ENCODE data around the gene TMEM145.
"Not testable (repeated sequence)": the region's sequence is repeated elsewhere in the genome, so short reads cannot be mapped to it uniquely, and the experiment has no call there.

The TMEM145 gene

GRCh38 chr19:42313096-42313839 is at the start of gene TMEM145:
TSS of gene TMEM145 (plus strand) at chr19:42313309. CDS start at chr19:42313377, 68 bp downstream.
- DNase-seq (ENCODE audit: low read depth): peak; percentile 67

- not testable (repeated sequence) for DNase-seq (ENCODE audit: low read depth)
Measured at GRCh38 chr19:42266105-42266504, 47.0 kb upstream of the TMEM145 start.

DNA sequence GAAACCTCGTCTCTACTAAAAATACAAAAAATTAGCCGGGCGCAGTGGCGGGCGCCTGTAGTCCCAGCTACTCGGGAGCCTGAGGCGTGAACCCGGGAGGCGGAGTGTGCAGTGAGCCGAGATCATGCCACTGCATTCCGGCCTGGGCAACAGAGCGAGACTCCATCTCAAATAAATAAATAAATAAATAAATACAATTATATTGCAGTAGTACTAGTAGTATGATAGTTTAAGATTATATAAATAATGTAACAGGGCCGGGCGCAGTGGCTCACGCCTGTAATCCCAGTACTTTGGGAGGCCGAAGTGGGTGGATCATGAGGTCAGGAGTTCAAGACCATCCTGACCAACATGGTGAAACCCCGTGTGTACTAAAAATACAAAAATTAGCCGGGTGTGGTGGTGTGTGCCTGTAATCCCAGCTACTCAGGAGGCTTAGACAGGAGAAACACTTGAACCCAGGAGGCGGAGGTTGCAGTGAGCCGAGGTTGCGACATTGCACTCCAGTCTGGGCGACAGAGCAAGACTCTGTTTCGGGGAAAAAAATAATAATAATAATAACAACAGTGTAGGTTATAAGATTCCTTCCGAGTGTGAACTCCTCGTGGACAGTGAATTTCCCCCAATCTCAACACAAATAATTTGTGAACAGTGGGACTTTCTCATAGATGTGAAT is 46.0 kb upstream of the TMEM145 start:
- DNase-seq (ENCODE audit: low read depth): not testable (repeated sequence)

DNA sequence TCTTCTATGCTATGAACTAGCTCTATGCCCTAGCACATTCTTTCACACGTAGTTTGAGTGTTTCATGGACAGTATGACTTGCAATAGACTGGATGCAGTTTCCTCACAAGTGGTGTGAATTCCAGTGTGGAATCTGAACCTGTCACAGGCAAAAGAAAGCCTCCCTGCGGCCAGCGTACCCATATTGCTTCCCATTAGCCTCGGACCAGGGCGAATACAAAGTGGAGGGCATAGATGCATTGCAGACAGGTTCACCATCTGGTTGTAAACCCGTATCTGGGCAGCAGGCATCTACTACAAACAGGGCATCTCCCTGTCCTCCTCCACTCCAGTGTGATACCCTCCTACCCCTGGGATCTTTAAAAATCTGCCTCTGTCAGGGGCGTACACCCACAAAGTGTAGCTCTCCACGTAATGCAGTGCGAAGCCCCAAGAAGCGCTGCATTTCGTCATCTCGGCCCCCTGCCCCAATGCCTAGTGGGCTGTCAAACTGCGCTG is 45.4 kb upstream of the TMEM145 start:
- peak; percentile 22 for DNase-seq (ENCODE audit: low read depth)

DNA sequence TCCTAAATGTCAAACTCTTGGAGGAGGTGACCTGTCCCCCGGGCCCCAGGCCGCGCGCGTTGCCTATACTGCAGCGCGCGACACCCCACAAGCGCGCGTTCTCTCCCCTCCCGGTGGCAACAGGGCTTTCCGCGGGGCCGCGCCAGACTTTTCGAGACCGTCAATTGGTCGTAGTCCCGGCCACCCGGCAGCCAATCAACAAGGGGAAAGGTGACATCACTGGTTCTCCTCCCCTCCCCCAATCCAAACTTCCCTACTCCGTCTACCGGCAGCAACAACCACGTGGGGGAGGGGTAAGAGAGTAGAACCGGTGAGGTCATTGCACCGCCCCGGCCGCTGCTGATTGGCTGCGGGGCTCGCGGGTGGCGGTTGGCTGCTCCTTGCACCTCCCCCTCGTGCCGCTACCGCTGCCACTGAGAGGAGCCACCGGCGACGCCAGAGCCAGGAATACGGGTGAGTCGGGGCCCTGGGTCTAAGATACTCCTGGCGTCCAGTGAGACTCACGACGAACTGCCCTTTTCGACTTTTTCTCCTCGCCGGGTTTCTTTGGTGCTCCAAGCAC is 44.9 kb upstream of the TMEM145 start:
- peak; percentile 100 for DNase-seq (ENCODE audit: low read depth)

DNA sequence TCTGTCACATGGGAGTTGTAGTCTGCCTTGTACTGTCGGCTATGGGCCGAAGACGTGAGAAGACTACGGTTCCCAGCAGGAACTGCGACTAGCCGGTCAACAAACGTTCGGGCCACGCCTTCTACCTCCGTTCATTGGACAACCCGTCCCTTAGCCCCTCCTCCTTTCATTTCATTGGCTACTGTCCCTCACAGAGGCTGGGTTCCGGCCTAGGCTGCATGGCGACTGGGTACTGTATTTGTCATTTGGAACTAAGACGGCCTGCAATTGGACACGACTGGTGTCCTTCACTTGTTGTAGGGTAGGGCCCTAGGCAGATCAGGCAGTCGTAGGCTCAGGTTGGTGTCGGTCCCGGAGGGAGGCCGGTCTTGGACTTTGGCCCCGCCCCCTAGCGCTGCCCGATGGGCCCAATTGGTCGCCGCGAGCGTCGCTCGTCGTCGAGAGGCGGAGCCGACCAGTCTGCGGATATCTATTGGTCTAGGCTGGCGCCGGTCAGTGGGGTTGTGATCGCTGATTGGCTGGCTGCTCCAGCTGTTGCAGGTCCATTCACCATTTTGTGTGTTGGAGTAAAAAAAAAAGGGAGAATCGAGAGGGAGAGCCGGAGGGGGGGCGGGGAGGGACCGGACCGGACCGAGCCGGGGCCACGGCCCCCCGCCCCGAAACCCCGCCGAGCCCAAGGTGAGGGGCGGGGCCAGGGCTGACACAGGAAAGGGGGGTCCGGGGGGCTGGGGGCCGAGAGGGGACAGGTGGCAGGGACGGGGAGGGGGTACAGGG is 44.2 kb upstream of the TMEM145 start, which contains the start of gene CIC:
CIC (plus strand) TSS at position 549 of the 774 bp plus-strand sequence. CDS start 2,532 bp downstream, outside the sequence.
- peak; percentile 100 for DNase-seq (ENCODE audit: low read depth)

DNA sequence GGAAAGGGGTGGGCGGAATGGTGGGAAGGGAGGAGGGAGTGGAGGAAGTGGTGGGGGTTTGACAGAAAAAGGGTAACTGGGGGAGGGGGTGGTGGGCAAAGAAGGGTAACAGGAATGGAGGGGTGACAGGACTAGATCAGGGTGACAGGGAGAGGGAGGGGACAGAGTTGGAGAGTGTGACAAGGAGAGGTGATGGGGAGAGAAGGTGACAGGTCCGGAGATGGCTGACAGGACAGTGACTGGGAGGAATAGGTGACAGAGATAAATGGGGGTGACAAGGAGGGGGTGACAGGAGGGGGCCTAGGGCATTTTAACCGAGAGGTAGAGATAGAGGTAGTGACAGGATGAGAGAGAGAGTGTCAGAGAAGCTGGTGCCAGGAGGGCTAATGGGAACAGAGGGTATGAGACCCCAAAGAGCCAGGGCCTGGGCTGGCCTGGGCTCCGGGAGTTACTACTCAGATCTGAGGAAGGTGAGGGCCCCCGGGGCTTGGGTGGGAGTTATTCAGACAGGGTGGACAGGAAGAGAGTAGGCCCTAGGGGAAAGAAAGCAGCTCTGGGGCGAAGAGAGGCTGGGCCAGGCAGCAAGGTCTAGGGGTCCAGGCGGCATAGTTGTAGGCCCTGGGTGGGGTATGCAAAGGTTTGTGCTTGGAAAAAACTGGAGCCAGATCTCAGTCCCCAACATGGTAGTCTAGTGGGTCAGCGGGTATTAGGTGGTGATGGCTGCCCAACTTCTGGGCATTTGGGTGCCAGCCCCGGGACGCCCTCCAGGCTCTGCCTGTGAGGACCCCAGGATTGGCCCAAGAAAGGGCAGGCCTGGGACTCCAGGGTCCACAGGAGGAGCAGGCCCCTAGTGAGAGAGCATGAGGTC is 43.4 kb upstream of the TMEM145 start:
- peak; percentile 41 for DNase-seq (ENCODE audit: low read depth)

- peak; percentile 88 for DNase-seq (ENCODE audit: low read depth)
Measured at GRCh38 chr19:42270346-42271044, 42.6 kb upstream of the TMEM145 start.

DNA sequence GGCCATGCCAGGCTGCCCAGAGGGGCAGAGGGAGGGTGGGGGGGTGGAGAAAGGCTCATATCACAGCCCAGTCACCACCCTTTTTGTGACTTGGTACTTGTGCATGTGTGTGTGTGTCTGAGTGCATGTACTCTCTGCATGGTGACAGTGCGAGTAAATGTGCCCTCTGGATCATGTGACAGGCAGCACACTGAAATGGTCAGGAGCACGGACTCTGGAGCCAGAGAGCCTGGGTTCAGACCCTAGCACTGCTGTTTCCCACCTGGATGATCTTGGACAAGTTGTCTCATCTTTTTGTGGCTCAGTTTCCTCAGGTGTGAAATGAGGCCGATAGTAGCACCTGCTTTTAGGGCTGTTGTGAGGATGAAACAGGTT is 42.1 kb upstream of the TMEM145 start:
- DNase-seq (ENCODE audit: low read depth): no peak

DNA sequence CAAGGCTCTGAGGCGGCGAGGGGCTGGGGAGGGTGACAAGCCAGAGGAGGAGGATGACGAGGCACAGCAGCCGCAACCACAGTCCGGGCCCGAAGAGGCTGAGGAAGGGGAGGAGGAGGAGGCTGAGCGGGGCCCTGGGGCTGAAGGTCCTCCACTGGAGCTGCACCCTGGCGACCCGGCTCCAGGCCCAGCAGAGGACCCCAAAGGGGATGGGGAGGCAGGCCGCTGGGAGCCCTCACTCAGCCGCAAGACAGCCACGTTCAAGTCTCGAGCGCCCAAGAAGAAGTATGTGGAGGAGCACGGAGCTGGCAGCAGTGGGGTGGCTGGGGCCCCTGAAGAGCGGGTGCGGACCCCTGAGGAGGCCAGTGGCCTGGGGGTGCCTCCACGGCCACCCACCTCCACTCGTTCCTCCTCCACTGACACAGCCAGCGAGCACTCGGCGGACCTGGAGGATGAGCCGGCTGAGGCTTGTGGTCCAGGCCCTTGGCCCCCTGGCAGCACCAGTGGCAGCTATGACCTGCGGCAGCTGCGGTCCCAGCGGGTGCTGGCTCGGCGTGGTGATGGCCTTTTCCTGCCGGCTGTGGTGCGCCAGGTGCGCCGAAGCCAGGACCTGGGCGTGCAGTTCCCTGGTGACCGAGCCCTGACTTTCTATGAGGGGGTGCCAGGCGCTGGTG is 41.1 kb upstream of the TMEM145 start:
- DNase-seq (ENCODE audit: low read depth): no peak

- no peak for DNase-seq (ENCODE audit: low read depth)
Measured at GRCh38 chr19:42272535-42272897, 40.6 kb upstream of the TMEM145 start.

DNA sequence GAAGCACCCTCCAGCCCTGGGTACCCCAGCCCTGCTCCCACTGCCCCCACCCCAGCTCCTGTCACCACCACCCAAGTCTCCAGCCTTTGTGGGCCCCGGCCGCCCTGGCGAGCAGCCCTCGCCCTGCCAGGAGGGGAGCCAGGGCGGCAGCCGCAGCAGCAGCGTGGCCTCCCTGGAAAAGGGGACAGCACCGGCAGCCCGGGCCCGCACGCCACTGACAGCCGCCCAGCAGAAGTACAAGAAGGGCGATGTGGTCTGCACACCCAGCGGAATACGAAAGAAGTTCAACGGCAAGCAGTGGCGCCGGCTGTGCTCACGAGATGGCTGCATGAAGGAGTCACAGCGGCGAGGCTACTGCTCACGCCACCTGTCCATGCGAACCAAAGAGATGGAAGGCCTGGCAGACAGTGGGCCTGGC is 40.1 kb upstream of the TMEM145 start:
- DNase-seq (ENCODE audit: low read depth): no peak

DNA sequence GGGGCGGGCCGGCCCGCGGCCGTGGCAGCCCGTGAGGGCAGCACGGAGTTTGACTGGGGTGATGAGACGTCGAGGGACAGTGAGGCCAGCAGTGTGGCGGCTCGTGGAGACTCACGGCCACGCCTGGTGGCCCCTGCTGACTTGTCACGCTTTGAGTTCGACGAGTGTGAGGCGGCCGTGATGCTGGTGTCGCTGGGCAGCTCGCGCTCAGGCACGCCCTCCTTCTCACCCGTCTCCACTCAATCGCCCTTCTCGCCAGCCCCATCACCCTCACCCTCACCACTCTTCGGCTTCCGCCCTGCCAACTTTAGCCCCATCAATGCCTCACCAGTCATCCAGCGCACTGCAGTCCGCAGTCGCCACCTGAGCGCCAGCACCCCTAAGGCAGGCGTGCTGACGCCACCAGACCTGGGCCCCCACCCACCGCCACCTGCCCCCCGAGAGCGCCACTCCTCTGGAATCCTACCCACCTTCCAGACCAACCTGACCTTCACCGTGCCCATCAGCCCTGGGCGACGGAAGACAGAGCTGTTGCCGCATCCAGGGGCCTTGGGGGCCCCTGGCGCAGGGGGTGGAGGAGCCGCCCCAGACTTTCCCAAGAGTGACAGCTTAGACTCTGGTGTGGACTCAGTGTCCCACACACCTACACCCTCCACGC is 39.6 kb upstream of the TMEM145 start:
- no peak for DNase-seq (ENCODE audit: low read depth)

DNA sequence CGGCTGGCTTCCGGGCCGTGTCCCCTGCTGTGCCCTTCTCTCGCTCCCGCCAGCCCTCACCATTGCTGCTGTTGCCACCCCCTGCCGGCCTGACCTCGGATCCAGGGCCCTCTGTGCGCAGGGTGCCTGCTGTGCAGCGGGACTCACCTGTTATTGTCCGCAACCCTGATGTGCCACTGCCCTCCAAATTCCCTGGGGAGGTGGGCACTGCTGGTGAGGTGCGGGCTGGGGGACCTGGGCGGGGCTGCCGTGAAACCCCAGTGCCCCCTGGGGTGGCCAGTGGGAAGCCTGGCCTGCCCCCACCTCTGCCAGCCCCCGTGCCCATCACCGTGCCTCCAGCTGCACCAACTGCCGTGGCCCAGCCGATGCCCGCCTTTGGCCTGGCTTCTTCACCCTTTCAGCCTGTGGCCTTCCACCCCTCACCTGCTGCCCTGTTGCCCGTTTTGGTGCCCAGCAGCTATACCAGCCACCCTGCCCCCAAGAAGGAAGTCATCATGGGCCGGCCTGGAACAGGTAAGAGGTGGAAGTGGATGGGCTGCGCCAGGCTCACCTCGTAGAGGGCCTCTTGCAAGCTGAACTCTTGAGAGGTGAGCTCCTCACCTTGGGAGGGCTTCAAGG is 38.9 kb upstream of the TMEM145 start:
- no peak for DNase-seq (ENCODE audit: low read depth)

GRCh38 chr19:42275103-42275502 is 38.0 kb upstream of the TMEM145 start:
- DNase-seq (ENCODE audit: low read depth): no peak

DNA sequence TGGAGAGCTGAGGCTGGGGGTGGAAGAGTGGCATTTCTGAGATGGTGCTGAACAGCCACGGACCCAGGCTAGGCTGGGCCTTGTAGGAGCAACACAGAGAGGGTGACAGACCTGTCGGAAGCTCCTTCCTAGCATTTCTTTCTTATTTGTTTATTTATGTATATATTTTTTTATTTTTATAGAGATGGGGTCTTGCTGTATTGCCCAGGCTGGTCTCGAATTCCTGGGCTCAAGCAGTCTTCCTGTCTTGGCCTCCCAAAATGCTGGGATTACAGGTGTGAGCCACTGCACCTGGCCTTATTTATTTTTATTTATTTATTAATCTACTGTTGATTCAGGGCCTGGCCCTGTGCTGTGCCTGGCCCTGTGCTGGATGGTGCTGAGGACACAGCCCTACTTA is 37.6 kb upstream of the TMEM145 start:
- DNase-seq (ENCODE audit: low read depth): no peak

- DNase-seq (ENCODE audit: low read depth): no peak
Measured at GRCh38 chr19:42276284-42276683, 36.8 kb upstream of the TMEM145 start.

- peak; percentile 67 for DNase-seq (ENCODE audit: low read depth)
Measured at GRCh38 chr19:42276821-42277220, 36.3 kb upstream of the TMEM145 start.

DNA sequence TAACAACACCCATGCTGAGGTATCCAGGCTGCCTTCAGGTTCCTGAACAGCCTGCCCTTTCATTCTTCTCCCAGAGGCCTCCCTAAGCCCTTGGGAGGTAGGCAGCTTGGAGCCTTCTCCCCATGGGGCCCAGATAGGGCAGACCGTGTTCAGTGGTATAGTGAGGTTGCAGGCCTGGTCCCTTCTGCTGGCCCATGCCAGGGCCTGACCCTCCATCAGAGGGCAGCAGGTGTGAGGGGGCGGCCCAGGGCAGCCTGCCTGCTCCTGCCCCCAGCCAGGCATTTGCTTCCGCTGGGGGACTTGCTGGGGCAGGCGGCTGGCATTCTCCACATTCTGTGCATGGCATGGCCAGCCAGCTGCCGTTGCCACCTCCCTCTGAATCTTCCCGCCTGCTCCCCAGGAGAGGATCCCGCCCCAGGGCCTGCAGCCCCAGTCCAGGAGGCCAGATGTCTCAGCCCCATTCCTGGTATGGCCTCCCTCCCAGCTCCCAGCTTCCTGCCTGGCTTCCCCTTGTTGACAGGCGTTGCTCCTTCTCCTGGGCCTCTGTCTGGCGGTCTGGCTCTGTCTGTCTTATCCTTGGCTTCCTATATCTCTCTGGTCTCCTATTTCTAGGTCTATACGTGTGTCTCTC is 35.2 kb upstream of the TMEM145 start:
- DNase-seq (ENCODE audit: low read depth): peak; percentile 46

Data from ELR (cell line).